ENCODE measurements around the gene DVL1. TPM values are rescaled to one million over a fixed set of nuclear protein-coding genes. Genes with fewer than 3 reads are reported as not detected.

The DVL1 gene
- polyA plus RNA-seq, 1 donor from 2014 or later = 100 TPM

DNA sequence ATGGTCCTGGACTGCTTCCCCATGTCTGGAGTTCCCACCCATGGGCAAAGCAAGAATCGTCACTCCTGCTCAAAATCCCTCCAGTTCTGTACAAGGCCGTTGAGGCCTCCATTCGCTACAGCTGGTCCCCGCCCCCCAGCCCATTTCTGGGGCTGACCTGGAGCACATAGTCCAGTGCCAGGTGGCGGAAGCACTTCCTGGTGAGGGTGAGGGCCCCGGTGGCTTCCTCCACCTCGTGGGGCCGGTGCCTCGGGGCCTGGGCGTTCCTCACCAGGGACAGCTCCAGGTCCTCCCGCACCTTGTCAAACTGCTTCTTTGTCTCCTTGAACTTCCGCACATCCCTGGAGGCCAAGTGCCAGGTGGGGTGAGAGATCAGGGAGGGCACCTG lies 48.9 kb downstream of the DVL1 start:
- Histone ChIP-seq H3K9me3 (ENCODE audit: low read length) (no peaks in the 10 kb centered on the region), H3K4me2 (ENCODE audit: low read length) (no peak overlapping the region), H3K27ac (ENCODE audit: low read length) (no peak overlapping the region), H3K79me2 (replicated peaks; ENCODE audit: insufficient read depth, low read length) (peaks cover 15% of the 10 kb centered on the region), H3K9ac (ENCODE audit: low read length) (no peak overlapping the region), H3K36me3 (ENCODE audit: insufficient read depth, low read length) (no peaks in the 10 kb centered on the region), H2AFZ (ENCODE audit: low read depth, low read length) (no peak overlapping the region), H3K9me2 (ENCODE audit: insufficient read depth, low read length) (no peaks in the 10 kb centered on the region), H4K20me1 (ENCODE audit: insufficient read depth) (peaks cover 2% of the 10 kb centered on the region), H3K4me3 (ENCODE audit: low read length) (no peak overlapping the region), H3K27me3 (ENCODE audit: insufficient read depth, low read depth, low read length) (no peaks in the 10 kb centered on the region), H3F3A (ENCODE audit: insufficient read depth, low read length, poor library complexity, severe bottlenecking) (no peaks in the 10 kb centered on the region)
- TF ChIP-seq TAF1 (IDR thresholded peaks at IDR 0.05; ENCODE audit: low read depth) (no peak), EZH2 (IDR thresholded peaks at IDR 0.05; ENCODE audit: borderline replicate concordance, insufficient read depth, low read length, poor library complexity, severe bottlenecking) (no peak), MXI1 (conservative IDR thresholded peaks at IDR 0.05; ENCODE audit: poor library complexity, severe bottlenecking) (no peak), RAD21 (conservative IDR thresholded peaks at IDR 0.05) (no peak), POLR2AphosphoS5 (IDR thresholded peaks at IDR 0.05) (no peak), SMC3 (conservative IDR thresholded peaks at IDR 0.05; ENCODE audit: poor library complexity) (no peak), EP300 (conservative IDR thresholded peaks at IDR 0.05; ENCODE audit: poor library complexity, severe bottlenecking) (no peak)
- TF ChIP-seq, protein P1, sequence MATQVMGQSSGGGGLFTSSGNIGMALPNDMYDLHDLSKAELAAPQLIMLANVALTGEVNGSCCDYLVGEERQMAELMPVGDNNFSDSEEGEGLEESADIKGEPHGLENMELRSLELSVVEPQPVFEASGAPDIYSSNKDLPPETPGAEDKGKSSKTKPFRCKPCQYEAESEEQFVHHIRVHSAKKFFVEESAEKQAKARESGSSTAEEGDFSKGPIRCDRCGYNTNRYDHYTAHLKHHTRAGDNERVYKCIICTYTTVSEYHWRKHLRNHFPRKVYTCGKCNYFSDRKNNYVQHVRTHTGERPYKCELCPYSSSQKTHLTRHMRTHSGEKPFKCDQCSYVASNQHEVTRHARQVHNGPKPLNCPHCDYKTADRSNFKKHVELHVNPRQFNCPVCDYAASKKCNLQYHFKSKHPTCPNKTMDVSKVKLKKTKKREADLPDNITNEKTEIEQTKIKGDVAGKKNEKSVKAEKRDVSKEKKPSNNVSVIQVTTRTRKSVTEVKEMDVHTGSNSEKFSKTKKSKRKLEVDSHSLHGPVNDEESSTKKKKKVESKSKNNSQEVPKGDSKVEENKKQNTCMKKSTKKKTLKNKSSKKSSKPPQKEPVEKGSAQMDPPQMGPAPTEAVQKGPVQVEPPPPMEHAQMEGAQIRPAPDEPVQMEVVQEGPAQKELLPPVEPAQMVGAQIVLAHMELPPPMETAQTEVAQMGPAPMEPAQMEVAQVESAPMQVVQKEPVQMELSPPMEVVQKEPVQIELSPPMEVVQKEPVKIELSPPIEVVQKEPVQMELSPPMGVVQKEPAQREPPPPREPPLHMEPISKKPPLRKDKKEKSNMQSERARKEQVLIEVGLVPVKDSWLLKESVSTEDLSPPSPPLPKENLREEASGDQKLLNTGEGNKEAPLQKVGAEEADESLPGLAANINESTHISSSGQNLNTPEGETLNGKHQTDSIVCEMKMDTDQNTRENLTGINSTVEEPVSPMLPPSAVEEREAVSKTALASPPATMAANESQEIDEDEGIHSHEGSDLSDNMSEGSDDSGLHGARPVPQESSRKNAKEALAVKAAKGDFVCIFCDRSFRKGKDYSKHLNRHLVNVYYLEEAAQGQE (IDR thresholded peaks at IDR 0.05; ENCODE audit: borderline replicate concordance) = no peak
- TF ChIP-seq, protein P2, sequence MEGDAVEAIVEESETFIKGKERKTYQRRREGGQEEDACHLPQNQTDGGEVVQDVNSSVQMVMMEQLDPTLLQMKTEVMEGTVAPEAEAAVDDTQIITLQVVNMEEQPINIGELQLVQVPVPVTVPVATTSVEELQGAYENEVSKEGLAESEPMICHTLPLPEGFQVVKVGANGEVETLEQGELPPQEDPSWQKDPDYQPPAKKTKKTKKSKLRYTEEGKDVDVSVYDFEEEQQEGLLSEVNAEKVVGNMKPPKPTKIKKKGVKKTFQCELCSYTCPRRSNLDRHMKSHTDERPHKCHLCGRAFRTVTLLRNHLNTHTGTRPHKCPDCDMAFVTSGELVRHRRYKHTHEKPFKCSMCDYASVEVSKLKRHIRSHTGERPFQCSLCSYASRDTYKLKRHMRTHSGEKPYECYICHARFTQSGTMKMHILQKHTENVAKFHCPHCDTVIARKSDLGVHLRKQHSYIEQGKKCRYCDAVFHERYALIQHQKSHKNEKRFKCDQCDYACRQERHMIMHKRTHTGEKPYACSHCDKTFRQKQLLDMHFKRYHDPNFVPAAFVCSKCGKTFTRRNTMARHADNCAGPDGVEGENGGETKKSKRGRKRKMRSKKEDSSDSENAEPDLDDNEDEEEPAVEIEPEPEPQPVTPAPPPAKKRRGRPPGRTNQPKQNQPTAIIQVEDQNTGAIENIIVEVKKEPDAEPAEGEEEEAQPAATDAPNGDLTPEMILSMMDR (IDR thresholded peaks at IDR 0.05; ENCODE audit: poor library complexity, severe bottlenecking) = no peak

DNA sequence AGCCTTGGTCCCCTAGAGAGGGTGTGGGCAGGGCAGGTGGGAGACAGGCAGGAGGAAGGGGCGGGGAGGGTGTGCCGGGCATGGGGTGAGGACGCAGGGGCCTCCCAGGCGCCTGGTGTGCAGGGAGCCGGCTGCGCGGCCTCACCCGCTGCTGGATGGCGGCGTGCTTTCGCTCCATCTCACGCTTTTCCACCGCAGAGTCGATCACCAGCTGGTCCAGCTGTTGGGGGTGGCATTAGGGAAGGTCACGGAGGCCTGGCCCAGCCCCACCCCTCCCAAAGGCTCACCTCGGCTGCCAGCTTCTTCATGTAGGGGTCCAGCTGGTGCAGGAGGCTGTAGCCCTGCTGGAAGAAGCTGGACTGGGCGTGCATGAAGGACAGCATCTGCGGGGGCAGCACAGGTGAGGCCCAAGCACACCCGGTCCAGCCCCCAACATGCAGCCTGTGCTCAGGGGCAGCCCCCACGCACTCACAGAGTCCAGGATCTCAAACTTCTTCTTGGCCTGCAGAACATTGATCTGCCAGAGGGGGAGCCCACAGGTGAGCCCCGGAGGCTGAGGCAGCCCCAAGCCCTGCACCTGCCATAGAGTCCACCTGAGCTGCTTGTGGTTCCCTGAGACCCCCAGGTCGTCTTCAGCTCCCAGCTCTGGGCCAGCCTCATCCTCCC lies 49.4 kb downstream of the DVL1 start:
- H3K27ac ChIP-seq (ENCODE audit: low read length) = no peak overlapping the region
- no peaks in the 10 kb centered on the region for H3K36me3 ChIP-seq (ENCODE audit: insufficient read depth, low read length)
- TF ChIP-seq SMC3 (conservative IDR thresholded peaks at IDR 0.05; ENCODE audit: poor library complexity) (no peak), POLR2AphosphoS5 (IDR thresholded peaks at IDR 0.05) (no peak)
- TF ChIP-seq, protein P2 (IDR thresholded peaks at IDR 0.05; ENCODE audit: poor library complexity, severe bottlenecking) = peak; percentile 43

More for the DNA sequence above, 49.4 kb downstream of the DVL1 start:
- H3F3A ChIP-seq (ENCODE audit: insufficient read depth, low read length, poor library complexity, severe bottlenecking) = no peaks in the 10 kb centered on the region
- H3K4me3 ChIP-seq (ENCODE audit: low read length) = no peak overlapping the region
- H3K9me2 ChIP-seq (ENCODE audit: insufficient read depth, low read length) = no peaks in the 10 kb centered on the region
- peaks cover 2% of the 10 kb centered on the region for H4K20me1 ChIP-seq (ENCODE audit: insufficient read depth)
- no peaks in the 10 kb centered on the region for H3K9me3 ChIP-seq (ENCODE audit: low read length)
- no peak overlapping the region for H3K9ac ChIP-seq (ENCODE audit: low read length)
- H3K27me3 ChIP-seq (ENCODE audit: insufficient read depth, low read depth, low read length) = no peaks in the 10 kb centered on the region
- no peak overlapping the region for H3K4me2 ChIP-seq (ENCODE audit: low read length)
- peaks cover 9% of the 10 kb centered on the region for H3K79me2 ChIP-seq (replicated peaks; ENCODE audit: insufficient read depth, low read length)
- no peak overlapping the region for H2AFZ ChIP-seq (ENCODE audit: low read depth, low read length)
